ENCODE results near the gene CARD19. TPM values are rescaled to one million over a fixed set of nuclear protein-coding genes. Genes with fewer than 3 reads are reported as not detected.

CARD19 gene
- total and polyA plus RNA-seq, 2 experiments from 2014 or later: 36.8 to 48.3 TPM

- TF ChIP-seq STAT1 (IDR thresholded peaks at IDR 0.05; ENCODE audit: unreplicated experiment) (no peak), POLR2AphosphoS5 (IDR thresholded peaks at IDR 0.05; ENCODE audit: low read depth) (no peak), EZH2phosphoT487 (IDR thresholded peaks at IDR 0.05; ENCODE audit: unreplicated experiment) (no peak), CREB1 (CRISPR knock-in tag; IDR thresholded peaks at IDR 0.05; ENCODE audit: low read depth) (no peak)
- no peak overlapping the region for H3K27ac ChIP-seq (ENCODE audit: low read depth)
- no peaks in the 10 kb centered on the region for H3F3A ChIP-seq (replicated peaks; ENCODE audit: low read depth)
- no peak overlapping the region for H3K4me3 Mint-ChIP-seq
- no peaks in the 10 kb centered on the region for H4K20me1 ChIP-seq (replicated peaks; ENCODE audit: insufficient read depth)
- DNase-seq (ENCODE audit: low spot score): no peak
- H3K36me3 ChIP-seq (ENCODE audit: insufficient read depth): no peaks in the 10 kb centered on the region
- H3K79me2 ChIP-seq (replicated peaks; ENCODE audit: insufficient read depth): no peaks in the 10 kb centered on the region
- H2AFZ ChIP-seq: no peak overlapping the region
- no peak overlapping the region for H3K4me2 ChIP-seq
- 0 out of 2 replicates have a peak, but pooled peaks cover 3% of the 10 kb centered on the region for H3K4me1 ChIP-seq (ENCODE audit: insufficient read depth)
- no peak for ATAC-seq
- peaks cover 13% of the 10 kb centered on the region for H3K4me1 Mint-ChIP-seq
- no peaks in the 10 kb centered on the region for H3K36me3 Mint-ChIP-seq (ENCODE audit: low read depth)
- H3K27me3 ChIP-seq (ENCODE audit: insufficient read depth): no peaks in the 10 kb centered on the region
- peaks cover 14% of the 10 kb centered on the region for H3K27me3 Mint-ChIP-seq (ENCODE audit: insufficient read depth, low read depth, poor library complexity)
- H3K9me2 ChIP-seq (ENCODE audit: insufficient read depth): no peaks in the 10 kb centered on the region
- no peak overlapping the region for H3K27ac Mint-ChIP-seq
- no peak overlapping the region for H3K4me3 ChIP-seq
- no peaks in the 10 kb centered on the region for H3K9me3 Mint-ChIP-seq
These were observed 30.8 kb upstream of the CARD19 start for GRCh38 chr9:93065135-93065720.

GRCh38 chr9:93066978-93067603 is 28.9 kb upstream of the CARD19 start:
- H3K4me2 ChIP-seq: no peak overlapping the region
- DNase-seq (ENCODE audit: low spot score) (no peak), ATAC-seq (no peak)
- no peak overlapping the region for H3K27ac Mint-ChIP-seq
- H3K27me3 Mint-ChIP-seq (ENCODE audit: insufficient read depth, low read depth, poor library complexity): peaks cover 13% of the 10 kb centered on the region
- H3K27ac ChIP-seq (ENCODE audit: low read depth): no peak overlapping the region
- H3K79me2 ChIP-seq (replicated peaks; ENCODE audit: insufficient read depth): no peaks in the 10 kb centered on the region
- H3K36me3 ChIP-seq (ENCODE audit: insufficient read depth): no peaks in the 10 kb centered on the region
- no peaks in the 10 kb centered on the region for H3K27me3 ChIP-seq (ENCODE audit: insufficient read depth)
- no peak overlapping the region for H3K4me3 ChIP-seq
- no peaks in the 10 kb centered on the region for H3F3A ChIP-seq (replicated peaks; ENCODE audit: low read depth)
- no peaks in the 10 kb centered on the region for H3K36me3 Mint-ChIP-seq (ENCODE audit: low read depth)
- H3K9me2 ChIP-seq (ENCODE audit: insufficient read depth): no peaks in the 10 kb centered on the region
- no peaks in the 10 kb centered on the region for H4K20me1 ChIP-seq (replicated peaks; ENCODE audit: insufficient read depth)
- TF ChIP-seq ZNF331 (CRISPR knock-in tag; IDR thresholded peaks at IDR 0.05; ENCODE audit: low read depth) (no peak), JUNB (IDR thresholded peaks at IDR 0.05; ENCODE audit: unreplicated experiment) (no peak), NANOG (IDR thresholded peaks at IDR 0.05; ENCODE audit: borderline replicate concordance) (no peak)
- no peak overlapping the region for H2AFZ ChIP-seq
- peaks cover 6% of the 10 kb centered on the region for H3K4me1 Mint-ChIP-seq
- no peaks in the 10 kb centered on the region; the same call in 2 of the 3 replicates for H3K9me3 Mint-ChIP-seq
- H3K4me3 Mint-ChIP-seq: no peak overlapping the region
- H3K4me1 ChIP-seq (ENCODE audit: insufficient read depth): no peaks in the 10 kb centered on the region

- H3K27me3 ChIP-seq (ENCODE audit: insufficient read depth): no peaks in the 10 kb centered on the region
- no peak overlapping the region for H2AFZ ChIP-seq
- H3K9me3 Mint-ChIP-seq: no peaks in the 10 kb centered on the region; the same call in 2 of the 3 replicates
- no peaks in the 10 kb centered on the region for H3K4me1 ChIP-seq (ENCODE audit: insufficient read depth)
- no peaks in the 10 kb centered on the region for H3K36me3 Mint-ChIP-seq (ENCODE audit: low read depth)
- no peak overlapping the region for H3K4me2 ChIP-seq
- DNase-seq (ENCODE audit: low spot score): no peak
- H3K36me3 ChIP-seq (ENCODE audit: insufficient read depth): no peaks in the 10 kb centered on the region
- peaks cover 13% of the 10 kb centered on the region for H3K27me3 Mint-ChIP-seq (ENCODE audit: insufficient read depth, low read depth, poor library complexity)
- no peaks in the 10 kb centered on the region for H3K4me1 Mint-ChIP-seq
- no peaks in the 10 kb centered on the region for H3F3A ChIP-seq (replicated peaks; ENCODE audit: low read depth)
- no peak for ATAC-seq
- no peaks in the 10 kb centered on the region for H3K9me2 ChIP-seq (ENCODE audit: insufficient read depth)
- no peak overlapping the region for H3K27ac Mint-ChIP-seq
- no peak overlapping the region for H3K4me3 Mint-ChIP-seq
- no peaks in the 10 kb centered on the region for H4K20me1 ChIP-seq (replicated peaks; ENCODE audit: insufficient read depth)
- no peaks in the 10 kb centered on the region for H3K79me2 ChIP-seq (replicated peaks; ENCODE audit: insufficient read depth)
- no peak overlapping the region for H3K4me3 ChIP-seq
- H3K27ac ChIP-seq (ENCODE audit: low read depth): no peak overlapping the region
- TF ChIP-seq NANOG (IDR thresholded peaks at IDR 0.05; ENCODE audit: borderline replicate concordance) (no peak), POLR2AphosphoS5 (IDR thresholded peaks at IDR 0.05; ENCODE audit: low read depth) (no peak), EZH2 (IDR thresholded peaks at IDR 0.05; ENCODE audit: low read depth, unreplicated experiment) (no peak), ZNF331 (CRISPR knock-in tag; IDR thresholded peaks at IDR 0.05; ENCODE audit: low read depth) (no peak), EZH2phosphoT487 (IDR thresholded peaks at IDR 0.05; ENCODE audit: unreplicated experiment) (no peak), ETS1 (IDR thresholded peaks at IDR 0.05) (no peak), CREB1 (CRISPR knock-in tag; IDR thresholded peaks at IDR 0.05; ENCODE audit: low read depth) (no peak), STAT1 (IDR thresholded peaks at IDR 0.05; ENCODE audit: unreplicated experiment) (no peak), JUNB (IDR thresholded peaks at IDR 0.05; ENCODE audit: unreplicated experiment) (no peak), CTCF (conservative IDR thresholded peaks at IDR 0.05; ENCODE audit: low read depth in 2 of 2) (no peak), ZNF114 (CRISPR knock-in tag; IDR thresholded peaks at IDR 0.05) (no peak)
These were observed 27.1 kb upstream of the CARD19 start for GRCh38 chr9:93068956-93069355.
